GM12892 (cell line): ENCODE measurements around the gene TGM1.

Experiments
- POLR2AphosphoS5 ChIP-seq: IDR thresholded peaks from 2 replicates; pipeline ENCODE4 v1.6.1; 2011; ENCODE audit warnings: low read depth, low read length, control low read depth
- TAF1 ChIP-seq: IDR thresholded peaks from 2 replicates; pipeline ENCODE4 v1.6.1; 2011; ENCODE audit warnings: low read depth, mild to moderate bottlenecking, control low read depth, low read length, borderline replicate concordance

DNA sequence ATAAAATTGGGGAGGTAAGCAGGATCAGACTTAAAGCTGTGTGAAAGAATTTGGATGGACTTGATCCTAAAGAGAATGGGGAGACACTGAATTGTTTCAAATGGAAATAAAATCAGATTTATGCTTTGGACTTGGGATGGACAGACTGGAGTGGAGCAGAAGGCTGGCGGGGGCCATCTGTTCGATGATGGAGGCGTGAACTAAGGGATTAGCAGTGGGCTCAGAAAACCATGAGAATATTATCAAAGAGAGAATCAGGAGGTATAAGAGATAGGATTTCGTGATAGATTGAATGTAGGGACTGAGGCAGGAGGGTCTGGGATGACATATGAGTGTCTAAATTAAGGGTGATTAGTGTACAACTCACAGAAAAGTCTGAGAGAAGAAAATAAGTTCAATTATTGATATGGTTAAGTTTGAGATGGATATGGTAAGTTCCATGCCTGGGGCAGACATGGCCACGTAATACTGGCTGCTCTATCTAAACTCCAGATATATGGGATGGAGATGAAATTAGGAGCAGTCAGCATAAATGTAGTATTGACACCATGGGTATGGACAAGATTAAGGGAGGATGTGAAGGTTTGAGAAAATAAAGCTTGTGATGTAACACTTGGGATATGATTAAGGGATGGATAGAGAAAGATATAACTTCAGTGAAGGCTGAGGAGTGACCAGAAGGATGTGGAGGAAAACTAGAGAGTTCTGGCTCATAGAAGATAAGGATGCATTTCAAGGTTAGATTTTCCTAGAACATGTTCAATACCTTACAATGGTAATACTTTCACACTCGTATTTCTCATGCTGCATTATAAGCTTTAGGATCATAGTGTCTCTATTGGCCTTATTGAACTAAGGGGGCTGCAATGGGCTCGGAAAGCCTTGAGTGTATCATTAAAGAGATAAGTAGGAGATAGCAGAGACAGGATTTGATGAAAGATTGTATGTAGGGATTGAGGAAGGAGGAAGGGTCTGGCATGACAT lies 58.5 kb downstream of the TGM1 start:
- TF ChIP-seq POLR2AphosphoS5 (no peak), TAF1 (no peak)
